BJ (cell line): ENCODE results near the gene DHCR24. TPM values are rescaled to one million over a fixed set of nuclear protein-coding genes. Genes with fewer than 3 reads are reported as not detected.

Source experiments
- CTCF ChIA-PET: fragments of 350-600 bp; formaldehyde crosslinking; extraction: SDS; loops from one replicate; lab custom pipeline; 2021; ENCODE audit warnings: antibody characterized with exemption, inconsistent platforms; lab: Yijun Ruan, JAX
- POLR2A ChIA-PET: fragments of 300-600 bp; sonication (Branson Sonifier 250); formaldehyde crosslinking; extraction: SDS; loops from one replicate; lab custom pipeline; 2021; ENCODE audit warnings: antibody characterized with exemption; lab: Charles Lee
- DNase-seq: peaks from one replicate; pipeline ENCODE4 v3.0.0-alpha.2; 2011; ENCODE audit warnings: low read depth
- H3K27me3 ChIP-seq: 2 replicates; pipeline ENCODE4 v1.6.0; 2011; ENCODE audit warnings: low read length; ENCODE audit not compliant: control insufficient read depth, insufficient read depth
- H3K36me3 ChIP-seq: 2 replicates; pipeline ENCODE4 v1.5.1; 2011; ENCODE audit warnings: low read length; ENCODE audit not compliant: control insufficient read depth, insufficient read depth
- H3K4me3 ChIP-seq: 2 replicates; pipeline ENCODE4 v1.5.1; 2011; ENCODE audit warnings: low read depth, mild to moderate bottlenecking, control low read depth, low read length
- polyA plus RNA-seq: library from polyadenylated mRNA; depleted of rRNA; stranded (reverse); fragments of >200 nt; gene quantifications from 2 replicates; pipeline ENCODE4 v1.2.3, GENCODE V29; 2011
- TF ChIP-seq, protein P1 (sequence below): IDR thresholded peaks from 2 replicates; pipeline ENCODE4 v1.5.1; 2011; ENCODE audit warnings: low read depth, mild to moderate bottlenecking, control low read depth, inconsistent platforms, low read length, moderate library complexity; ENCODE audit not compliant: insufficient read depth

DHCR24 gene
- polyA plus RNA-seq, 1 experiment: 75.0 TPM

- CTCF ChIA-PET: interaction anchor here (0.6 to 2.2 kb wide), 19 partner anchors 9 to 932 kb away, joined by 3 to 12 read pairs (median 3); no protein-coding TSS in a partner anchor
- H3K4me3 ChIP-seq: no peak overlapping the region
- TF ChIP-seq, protein P1, sequence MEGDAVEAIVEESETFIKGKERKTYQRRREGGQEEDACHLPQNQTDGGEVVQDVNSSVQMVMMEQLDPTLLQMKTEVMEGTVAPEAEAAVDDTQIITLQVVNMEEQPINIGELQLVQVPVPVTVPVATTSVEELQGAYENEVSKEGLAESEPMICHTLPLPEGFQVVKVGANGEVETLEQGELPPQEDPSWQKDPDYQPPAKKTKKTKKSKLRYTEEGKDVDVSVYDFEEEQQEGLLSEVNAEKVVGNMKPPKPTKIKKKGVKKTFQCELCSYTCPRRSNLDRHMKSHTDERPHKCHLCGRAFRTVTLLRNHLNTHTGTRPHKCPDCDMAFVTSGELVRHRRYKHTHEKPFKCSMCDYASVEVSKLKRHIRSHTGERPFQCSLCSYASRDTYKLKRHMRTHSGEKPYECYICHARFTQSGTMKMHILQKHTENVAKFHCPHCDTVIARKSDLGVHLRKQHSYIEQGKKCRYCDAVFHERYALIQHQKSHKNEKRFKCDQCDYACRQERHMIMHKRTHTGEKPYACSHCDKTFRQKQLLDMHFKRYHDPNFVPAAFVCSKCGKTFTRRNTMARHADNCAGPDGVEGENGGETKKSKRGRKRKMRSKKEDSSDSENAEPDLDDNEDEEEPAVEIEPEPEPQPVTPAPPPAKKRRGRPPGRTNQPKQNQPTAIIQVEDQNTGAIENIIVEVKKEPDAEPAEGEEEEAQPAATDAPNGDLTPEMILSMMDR: peak; percentile 91
- no peak for DNase-seq
- H3K36me3 ChIP-seq: no peaks in the 10 kb centered on the region
- H3K27me3 ChIP-seq: peaks cover 9% of the 10 kb centered on the region
- POLR2A ChIA-PET: no interaction called here
These were observed 76.6 kb downstream of the DHCR24 start for GRCh38 chr1:54810153-54810942.

DNA sequence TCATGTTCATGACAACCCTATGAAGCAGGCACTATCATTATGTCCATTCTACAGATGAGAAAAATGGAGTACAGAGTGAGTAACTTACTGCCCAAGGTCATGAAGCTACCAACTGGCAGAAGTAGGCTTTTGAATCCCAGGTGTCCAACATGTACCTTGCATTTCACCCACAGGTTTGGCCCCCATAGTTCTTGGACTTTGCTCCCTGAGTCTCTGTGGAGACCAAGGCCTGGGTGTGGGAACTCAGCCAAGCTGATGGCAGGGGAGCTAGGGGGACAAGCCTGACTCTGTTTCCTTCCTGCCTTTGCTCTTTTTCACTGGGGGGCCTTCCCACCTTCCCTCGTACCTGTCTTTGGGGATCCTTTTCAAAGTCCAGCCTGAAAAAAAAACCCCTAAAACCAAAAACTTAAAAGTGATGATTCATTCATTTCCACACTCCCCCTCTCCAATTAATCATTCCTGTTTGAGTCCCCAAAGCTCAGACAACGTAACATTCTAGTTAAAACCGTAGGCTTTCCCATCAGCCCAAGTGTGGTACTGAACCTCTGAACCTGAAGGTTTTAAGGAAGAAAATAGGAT is 77.4 kb downstream of the DHCR24 start:
- TF ChIP-seq, protein P1: no peak
- DNase-seq: no peak
- ChIA-PET POLR2A (no interaction called here), CTCF (interaction anchor here (0.6 to 2.2 kb wide), 21 partner anchors 8 to 931 kb away, joined by 3 to 12 read pairs (median 3); no protein-coding TSS in a partner anchor)
- no peaks in the 10 kb centered on the region for H3K36me3 ChIP-seq
- H3K27me3 ChIP-seq: peaks cover 7% of the 10 kb centered on the region
- H3K4me3 ChIP-seq: no peak overlapping the region

GRCh38 chr1:54808443-54809207 is 78.4 kb downstream of the DHCR24 start:
- peaks cover 3% of the 10 kb centered on the region for H3K27me3 ChIP-seq
- TF ChIP-seq, protein P1: peak; percentile 55
- no peak overlapping the region for H3K4me3 ChIP-seq
- ChIA-PET CTCF (interaction anchor here (0.6 to 2.2 kb wide), 9 partner anchors 9 to 734 kb away, joined by 3 to 12 read pairs (median 4); no protein-coding TSS in a partner anchor), POLR2A (no interaction called here)
- no peak for DNase-seq
- H3K36me3 ChIP-seq: no peaks in the 10 kb centered on the region

GRCh38 chr1:54807756-54808155 is 79.2 kb downstream of the DHCR24 start:
- POLR2A ChIA-PET: no interaction called here
- no peak for DNase-seq
- CTCF ChIA-PET: interaction anchor here (0.7 to 1.7 kb wide), 5 partner anchors 8 to 318 kb away, joined by 3 to 5 read pairs (median 3); no protein-coding TSS in a partner anchor
- Histone ChIP-seq H3K27me3 (peaks cover 1% of the 10 kb centered on the region), H3K36me3 (no peaks in the 10 kb centered on the region), H3K4me3 (no peak overlapping the region)
- TF ChIP-seq, protein P1: no peak
